ENCODE data around the gene KIF26B.

The KIF26B gene

GRCh38 chr1:245212221-245212710 lies 57.5 kb downstream of the KIF26B start:
- peaks cover 32% of the 10 kb centered on the region for H3K27me3 Mint-ChIP-seq
- intact Hi-C loops (cut with micrococcal nuclease), result no loop called here
- no peaks in the 10 kb centered on the region for H3K36me3 Mint-ChIP-seq (ENCODE audit: low read depth)
- H3K4me1 Mint-ChIP-seq (ENCODE audit: low read depth), result peaks cover 5% of the 10 kb centered on the region
- H3K27ac Mint-ChIP-seq, result no peak overlapping the region
- no peak overlapping the region for H3K4me3 Mint-ChIP-seq
- H3K9me3 Mint-ChIP-seq, result peaks cover 17% of the 10 kb centered on the region

GRCh38 chr1:245213066-245213831 lies 58.5 kb downstream of the KIF26B start:
- Mint-ChIP-seq H3K27me3 (peaks cover 42% of the 10 kb centered on the region), H3K36me3 (ENCODE audit: low read depth) (no peaks in the 10 kb centered on the region), H3K27ac (no peak overlapping the region), H3K9me3 (peaks cover 7% of the 10 kb centered on the region), H3K4me1 (ENCODE audit: low read depth) (peaks cover 5% of the 10 kb centered on the region), H3K4me3 (no peak overlapping the region)
- intact Hi-C loops (cut with micrococcal nuclease), result no loop called here

- Mint-ChIP-seq H3K9me3 (no peaks in the 10 kb centered on the region), H3K36me3 (ENCODE audit: low read depth) (no peaks in the 10 kb centered on the region), H3K4me1 (ENCODE audit: low read depth) (peaks cover 5% of the 10 kb centered on the region), H3K4me3 (no peak overlapping the region), H3K27me3 (peaks cover 53% of the 10 kb centered on the region), H3K27ac (no peak overlapping the region)
- intact Hi-C loops (cut with micrococcal nuclease), result no loop called here
These were observed 60.3 kb downstream of the KIF26B start for GRCh38 chr1:245215071-245215470.

- H3K9me3 Mint-ChIP-seq, result no peaks in the 10 kb centered on the region
- H3K27ac Mint-ChIP-seq, result no peak overlapping the region
- no peaks in the 10 kb centered on the region for H3K36me3 Mint-ChIP-seq (ENCODE audit: low read depth)
- no peak overlapping the region for H3K4me3 Mint-ChIP-seq
- peaks cover 5% of the 10 kb centered on the region for H3K4me1 Mint-ChIP-seq (ENCODE audit: low read depth)
- intact Hi-C loops (cut with micrococcal nuclease), result no loop called here
- peaks cover 64% of the 10 kb centered on the region for H3K27me3 Mint-ChIP-seq
These were observed 61.8 kb downstream of the KIF26B start for GRCh38 chr1:245216366-245217115.

GRCh38 chr1:245217853-245218608 lies 63.2 kb downstream of the KIF26B start:
- H3K27me3 Mint-ChIP-seq, result peaks cover 71% of the 10 kb centered on the region
- H3K36me3 Mint-ChIP-seq (ENCODE audit: low read depth), result no peaks in the 10 kb centered on the region
- H3K9me3 Mint-ChIP-seq, result no peaks in the 10 kb centered on the region
- H3K27ac Mint-ChIP-seq, result no peak overlapping the region
- no peak overlapping the region for H3K4me3 Mint-ChIP-seq
- intact Hi-C loops (cut with micrococcal nuclease), result no loop called here
- H3K4me1 Mint-ChIP-seq (ENCODE audit: low read depth), result peaks cover 5% of the 10 kb centered on the region

GRCh38 chr1:245220381-245220985 lies 65.7 kb downstream of the KIF26B start:
- no peak overlapping the region for H3K27ac Mint-ChIP-seq
- H3K4me1 Mint-ChIP-seq (ENCODE audit: low read depth), result peaks cover 5% of the 10 kb centered on the region
- no peaks in the 10 kb centered on the region for H3K36me3 Mint-ChIP-seq (ENCODE audit: low read depth)
- H3K9me3 Mint-ChIP-seq, result no peaks in the 10 kb centered on the region
- intact Hi-C loops (cut with micrococcal nuclease), result loop anchor here (10.0 kb wide), 1 partner anchor 56 kb away; no protein-coding TSS in a partner anchor
- H3K4me3 Mint-ChIP-seq, result no peak overlapping the region
- peaks cover 70% of the 10 kb centered on the region for H3K27me3 Mint-ChIP-seq

GRCh38 chr1:245221805-245222204 lies 67.0 kb downstream of the KIF26B start:
- H3K27me3 Mint-ChIP-seq, result peaks cover 72% of the 10 kb centered on the region
- no peak overlapping the region for H3K27ac Mint-ChIP-seq
- no peak overlapping the region for H3K4me3 Mint-ChIP-seq
- no peaks in the 10 kb centered on the region for H3K9me3 Mint-ChIP-seq
- peaks cover 4% of the 10 kb centered on the region for H3K4me1 Mint-ChIP-seq (ENCODE audit: low read depth)
- intact Hi-C loops (cut with micrococcal nuclease), result loop anchor here (10.0 kb wide), 1 partner anchor 57 kb away; no protein-coding TSS in a partner anchor
- no peaks in the 10 kb centered on the region for H3K36me3 Mint-ChIP-seq (ENCODE audit: low read depth)

GRCh38 chr1:245222931-245223595 lies 68.3 kb downstream of the KIF26B start:
- no peak overlapping the region for H3K4me3 Mint-ChIP-seq
- intact Hi-C loops (cut with micrococcal nuclease), result loop anchor here (10.0 kb wide), 1 partner anchor 58 kb away; no protein-coding TSS in a partner anchor
- H3K27me3 Mint-ChIP-seq, result peaks cover 71% of the 10 kb centered on the region
- no peaks in the 10 kb centered on the region for H3K36me3 Mint-ChIP-seq (ENCODE audit: low read depth)
- H3K27ac Mint-ChIP-seq, result no peak overlapping the region
- no peaks in the 10 kb centered on the region for H3K4me1 Mint-ChIP-seq (ENCODE audit: low read depth)
- H3K9me3 Mint-ChIP-seq, result no peaks in the 10 kb centered on the region

- intact Hi-C loops (cut with micrococcal nuclease), result loop anchor here (10.0 kb wide), 1 partner anchor 61 kb away; no protein-coding TSS in a partner anchor
- Mint-ChIP-seq H3K36me3 (ENCODE audit: low read depth) (no peaks in the 10 kb centered on the region), H3K9me3 (no peaks in the 10 kb centered on the region), H3K27me3 (peaks cover 71% of the 10 kb centered on the region), H3K4me1 (ENCODE audit: low read depth) (no peaks in the 10 kb centered on the region), H3K4me3 (no peak overlapping the region), H3K27ac (no peak overlapping the region)
These were observed 70.8 kb downstream of the KIF26B start for GRCh38 chr1:245225322-245226202.

- Mint-ChIP-seq H3K4me3 (no peak overlapping the region), H3K9me3 (no peaks in the 10 kb centered on the region), H3K36me3 (ENCODE audit: low read depth) (no peaks in the 10 kb centered on the region), H3K27ac (no peak overlapping the region), H3K4me1 (ENCODE audit: low read depth) (no peaks in the 10 kb centered on the region), H3K27me3 (peaks cover 73% of the 10 kb centered on the region)
- intact Hi-C loops (cut with micrococcal nuclease), result loop anchor here (10.0 kb wide), 1 partner anchor 61 kb away; no protein-coding TSS in a partner anchor
These were observed 71.4 kb downstream of the KIF26B start for GRCh38 chr1:245226203-245226499.

- no peak overlapping the region for H3K4me3 Mint-ChIP-seq
- peaks cover 79% of the 10 kb centered on the region for H3K27me3 Mint-ChIP-seq
- H3K36me3 Mint-ChIP-seq (ENCODE audit: low read depth), result no peaks in the 10 kb centered on the region
- H3K27ac Mint-ChIP-seq, result no peak overlapping the region
- H3K4me1 Mint-ChIP-seq (ENCODE audit: low read depth), result no peaks in the 10 kb centered on the region
- H3K9me3 Mint-ChIP-seq, result no peaks in the 10 kb centered on the region
- intact Hi-C loops (cut with micrococcal nuclease), result loop anchor here (10.0 kb wide), 1 partner anchor 64 kb away; no protein-coding TSS in a partner anchor
These were observed 74.3 kb downstream of the KIF26B start for GRCh38 chr1:245229051-245229450.

- Mint-ChIP-seq H3K27me3 (peaks cover 87% of the 10 kb centered on the region), H3K36me3 (ENCODE audit: low read depth) (no peaks in the 10 kb centered on the region), H3K4me1 (ENCODE audit: low read depth) (no peaks in the 10 kb centered on the region), H3K4me3 (no peak overlapping the region), H3K9me3 (no peaks in the 10 kb centered on the region), H3K27ac (no peak overlapping the region)
- intact Hi-C loops (cut with micrococcal nuclease), result no loop called here
These were observed 78.1 kb downstream of the KIF26B start for GRCh38 chr1:245232931-245233330.

All from dendritic cell treated with granulocyte-macrophage colony-stimulating factor and Interleukin-4, amounts not matched to agents 40 ng/mL and 50 ng/mL, for 4 days (primary cell).